K562 treated with DMSO at 1 percent for 12 hours (cell line): Measurements from ENCODE around the gene AP1B1. TPM values are rescaled to one million over a fixed set of nuclear protein-coding genes. Genes with fewer than 3 reads are reported as not detected.

Experiments
- total RNA-seq: library from RNA; unstranded; fragments of 300-600 nt; gene quantifications from 2 replicates; pipeline ENCODE4 v1.2.3, GENCODE V29; 2022; ENCODE audit not compliant: insufficient read depth

The AP1B1 gene
- total RNA-seq = 48.4 and 67.3 TPM in 2 replicates

DNA sequence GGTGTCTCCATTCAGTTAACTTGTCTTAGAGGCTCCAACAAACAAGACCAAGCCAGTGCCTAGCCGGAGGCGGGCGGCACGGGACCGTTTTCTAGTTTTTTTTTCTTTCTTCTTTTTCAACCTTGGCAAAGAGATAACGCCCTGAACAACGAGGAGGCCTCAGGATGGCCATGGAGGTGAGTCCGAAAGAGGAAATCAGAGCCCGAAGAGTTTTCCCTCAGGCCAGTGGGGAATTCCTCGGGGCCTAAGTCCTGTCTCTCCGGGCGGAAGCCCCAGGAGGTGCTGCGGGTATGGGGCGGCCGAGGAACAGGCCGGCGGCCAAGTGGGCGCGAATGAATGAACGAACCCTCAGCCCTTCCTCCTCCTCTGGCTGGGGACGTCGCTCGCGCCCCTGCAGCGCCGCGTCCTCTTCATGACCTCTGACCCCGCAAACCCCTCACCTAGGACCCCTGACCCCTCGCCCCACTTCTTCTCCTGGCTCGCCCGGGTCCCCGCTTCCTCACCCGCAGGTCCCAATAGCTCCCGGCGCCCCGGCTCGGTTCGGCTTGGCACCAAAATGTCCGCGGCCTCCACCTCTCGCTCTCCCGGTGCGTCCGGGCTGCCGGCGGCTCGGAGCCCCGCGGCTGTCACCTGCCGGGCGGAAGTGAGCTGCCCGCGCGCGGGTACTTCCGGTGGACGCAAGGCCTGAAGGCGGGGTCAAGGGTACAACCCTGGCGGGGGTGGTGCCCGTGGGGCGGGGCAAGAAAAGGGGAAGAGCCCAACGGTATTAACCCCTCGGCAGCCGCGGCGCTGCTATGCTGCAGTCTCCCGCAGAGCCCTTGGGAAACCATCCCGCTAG is at the start of gene AP1B1:
AP1B1 (minus strand) TSS at position 650 of the 838 bp plus-strand sequence. CDS start 21,327 bp downstream, outside the sequence.

DNA sequence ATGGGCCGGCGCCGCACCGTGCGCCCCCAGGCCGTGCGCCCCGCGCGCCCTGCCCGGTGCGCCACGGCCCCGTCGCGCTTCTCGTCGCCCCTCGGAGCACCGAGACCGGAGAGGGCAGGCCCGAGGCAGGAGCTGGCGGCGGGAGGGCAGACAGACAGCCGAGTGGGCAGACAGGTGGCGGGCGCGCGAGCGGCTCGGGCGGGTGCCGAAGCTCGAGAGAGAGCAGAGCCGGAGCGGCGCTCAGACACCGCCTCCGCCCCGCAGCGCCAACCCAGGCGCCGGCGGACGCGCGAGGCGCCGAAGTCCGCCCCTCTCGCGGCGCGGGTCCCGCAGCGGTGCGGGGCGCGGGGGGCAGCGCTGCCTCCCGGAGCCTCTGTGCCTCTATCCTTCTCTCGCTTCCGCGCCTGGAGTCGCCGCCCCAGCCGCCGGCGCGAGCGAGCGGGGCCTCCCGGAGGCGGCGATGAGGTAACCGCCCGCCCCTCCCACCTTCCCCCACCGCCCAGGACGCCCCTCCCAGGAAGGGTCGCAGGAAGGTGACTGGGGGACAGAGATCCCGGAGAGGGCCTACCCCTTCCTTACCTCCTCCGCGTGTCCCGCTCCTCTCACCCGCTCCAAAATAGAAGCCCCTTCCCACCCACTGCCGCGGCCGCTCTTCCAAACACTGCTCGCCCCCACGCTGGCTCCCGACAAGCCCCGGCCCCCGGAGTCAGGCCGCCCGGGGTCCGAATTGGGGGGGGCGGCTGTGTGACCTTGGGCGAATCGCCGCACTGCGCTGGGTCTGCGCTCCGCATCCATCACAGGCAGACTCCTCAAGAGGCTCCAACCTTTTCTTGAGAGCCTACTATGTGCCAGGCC is 72.9 kb downstream of the AP1B1 start, which contains the start of gene RASL10A:
RASL10A (minus strand) TSS at position 412 of the 855 bp plus-strand sequence. CDS start 451 bp downstream, outside the sequence.

DNA sequence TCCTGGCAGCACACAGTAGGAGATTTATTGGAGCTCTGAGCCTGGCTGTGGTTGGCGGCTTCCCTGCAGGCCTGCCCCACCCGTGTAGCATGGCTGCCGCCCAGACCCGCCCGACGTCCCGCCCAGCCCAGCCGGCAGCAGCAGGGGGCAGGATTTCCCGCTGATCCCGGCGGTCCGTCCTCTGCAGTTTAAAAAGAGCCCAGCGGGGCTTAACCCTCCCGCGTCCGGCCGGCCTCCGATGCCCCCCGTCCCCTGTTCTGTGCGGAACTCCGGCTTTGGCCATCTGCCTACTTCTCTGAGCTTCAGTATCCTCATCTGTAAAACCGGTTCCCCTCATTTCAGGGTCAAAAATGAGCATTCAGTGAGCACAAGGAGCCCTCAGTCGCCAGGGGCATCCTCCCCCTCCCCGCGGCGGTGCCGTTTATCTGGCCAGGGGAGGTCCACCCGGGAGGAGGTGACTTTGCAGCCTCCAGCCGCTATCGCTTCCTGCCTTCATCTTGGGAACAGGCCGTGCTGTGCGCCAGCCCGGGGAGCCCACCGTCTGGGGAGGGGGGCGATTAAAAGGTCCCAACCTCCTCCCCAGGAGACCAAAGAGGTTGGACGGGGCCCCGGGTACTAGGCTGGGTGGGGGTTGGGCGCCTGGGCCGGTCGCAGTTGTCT is 82.1 kb downstream of the AP1B1 start, which contains the start of gene GAS2L1:
GAS2L1 (plus strand) TSS at position 476 of the 660 bp plus-strand sequence. CDS start 1,456 bp downstream, outside the sequence.

Other genes with a start within 250 kb of the AP1B1 start
- gene EMID1, start 182.7 kb downstream of the AP1B1 start, total RNA-seq = 59.5 and 67.5 TPM in 2 replicates
- 33.9 and 42.8 TPM in 2 replicates for gene RHBDD3, start 120.6 kb downstream of the AP1B1 start, total RNA-seq
- 115 and 178 TPM in 2 replicates for gene EWSR1, start 120.3 kb downstream of the AP1B1 start, total RNA-seq
- 16.9 and 19.3 TPM in 2 replicates for gene GAS2L1, start 81.9 kb downstream of the AP1B1 start, total RNA-seq
- not detected in 2 replicates for gene RASL10A, start 72.9 kb downstream of the AP1B1 start, total RNA-seq
- gene RFPL1, start 50.0 kb upstream of the AP1B1 start, total RNA-seq = not detected in 2 replicates
- 1.1 and 2.1 TPM in 2 replicates for gene NEFH, start 91.6 kb upstream of the AP1B1 start, total RNA-seq
- gene THOC5, start 165.2 kb upstream of the AP1B1 start, total RNA-seq = 28.6 and 42.2 TPM in 2 replicates
- 19.6 and 25.8 TPM in 2 replicates for gene NIPSNAP1, start 192.5 kb upstream of the AP1B1 start, total RNA-seq
- gene NF2, start 215.1 kb upstream of the AP1B1 start, total RNA-seq = 5.7 and 10.4 TPM in 2 replicates